Mucosa of rectum (tissue), 2 donors: Measurements from ENCODE around the gene MCRIP1.

Source experiments
- H3K27ac ChIP-seq, 2 donors: one replicate each; pipeline ENCODE4 v1.7.0; 2013; ENCODE audit warnings: inconsistent platforms in 2 of 2, low read depth in 2 of 2, low read length in 2 of 2
- H3K27me3 ChIP-seq, 2 donors: one replicate each; pipeline ENCODE4 v1.7.0; 2013; ENCODE audit warnings: low read length in 2 of 2; ENCODE audit not compliant: control insufficient read depth in 2 of 2, insufficient read depth in 2 of 2
- H3K36me3 ChIP-seq, 2 donors: one replicate each; pipeline ENCODE4 v1.7.0; 2013; ENCODE audit warnings: low read length in 2 of 2; ENCODE audit not compliant: control insufficient read depth in 2 of 2, insufficient read depth in 2 of 2
- H3K4me1 ChIP-seq, 2 donors: one replicate each; pipeline ENCODE4 v1.7.0; 2013; ENCODE audit warnings: low read length in 2 of 2, mild to moderate bottlenecking in 1 of 2; ENCODE audit not compliant: control insufficient read depth in 2 of 2, insufficient read depth in 2 of 2
- H3K4me3 ChIP-seq, 2 donors: one replicate each; pipeline ENCODE4 v1.7.0; 2013; ENCODE audit warnings: low read length in 2 of 2
- H3K9ac ChIP-seq, 2 donors: one replicate each; pipeline ENCODE4 v1.7.0; 2013; ENCODE audit warnings: low read length in 2 of 2, low read depth in 1 of 2, mild to moderate bottlenecking in 1 of 2
- H3K9me3 ChIP-seq, 2 donors: one replicate each; pipeline ENCODE4 v1.7.0; 2013; ENCODE audit warnings: low read length in 2 of 2; ENCODE audit not compliant: control insufficient read depth in 2 of 2
- donor health status: healthy.
- donor health status: Normal muscosa, but diverticular disease.

MCRIP1 gene

GRCh38 chr17:81868674-81869220 lies 35.7 kb upstream of the MCRIP1 start:
- Histone ChIP-seq H3K27ac (peak overlapping the region; percentile 96 to 98), H3K4me3 (no peak overlapping the region), H3K36me3 (peaks cover 10 to 12% of the 10 kb centered on the region in 2 donors), H3K27me3 (no peaks in the 10 kb centered on the region), H3K9me3 (no peaks in the 10 kb centered on the region), H3K9ac (peak overlapping the region in 1 of 2 donors; percentile 86), H3K4me1 (peaks cover 63 to 65% of the 10 kb centered on the region in 2 donors)

- H3K4me1 ChIP-seq = peaks cover 68 to 69% of the 10 kb centered on the region in 2 donors
- peak overlapping the region in 1 of 2 donors; percentile 70 for H3K9ac ChIP-seq
- no peaks in the 10 kb centered on the region for H3K27me3 ChIP-seq
- H3K27ac ChIP-seq = peak overlapping the region; percentile 92 to 96
- peaks cover 12 to 18% of the 10 kb centered on the region in 2 donors for H3K36me3 ChIP-seq
- no peaks in the 10 kb centered on the region for H3K9me3 ChIP-seq
- peak overlapping the region in 1 of 2 donors; percentile 17 for H3K4me3 ChIP-seq
Measured at GRCh38 chr17:81867991-81868673, 35.0 kb upstream of the MCRIP1 start.

GRCh38 chr17:81867170-81867990 lies 34.3 kb upstream of the MCRIP1 start:
- Histone ChIP-seq H3K36me3 (peaks cover 14 to 18% of the 10 kb centered on the region in 2 donors), H3K27me3 (no peaks in the 10 kb centered on the region), H3K27ac (peak overlapping the region; percentile 92 to 96), H3K4me1 (peaks cover 72 to 73% of the 10 kb centered on the region in 2 donors), H3K9ac (peak overlapping the region; percentile 47 to 70), H3K9me3 (no peaks in the 10 kb centered on the region), H3K4me3 (peak overlapping the region in 1 of 2 donors; percentile 17)

- peak overlapping the region; percentile 92 to 96 for H3K27ac ChIP-seq
- H3K4me1 ChIP-seq = peaks cover 72 to 74% of the 10 kb centered on the region in 2 donors
- H3K4me3 ChIP-seq = peak overlapping the region in 1 of 2 donors; percentile 15
- H3K36me3 ChIP-seq = peaks cover 14 to 18% of the 10 kb centered on the region in 2 donors
- peak overlapping the region; percentile 70 to 74 for H3K9ac ChIP-seq
- no peaks in the 10 kb centered on the region for H3K9me3 ChIP-seq
- H3K27me3 ChIP-seq = no peaks in the 10 kb centered on the region
Measured at GRCh38 chr17:81866440-81867169, 33.5 kb upstream of the MCRIP1 start.

- H3K36me3 ChIP-seq = peaks cover 14 to 18% of the 10 kb centered on the region in 2 donors
- H3K27me3 ChIP-seq = no peaks in the 10 kb centered on the region
- no peaks in the 10 kb centered on the region for H3K9me3 ChIP-seq
- peak overlapping the region in 1 of 2 donors; percentile 15 for H3K4me3 ChIP-seq
- H3K27ac ChIP-seq = peak overlapping the region; percentile 92 to 96
- peaks cover 72 to 77% of the 10 kb centered on the region in 2 donors for H3K4me1 ChIP-seq
- H3K9ac ChIP-seq = peak overlapping the region; percentile 68 to 74
Measured at GRCh38 chr17:81865733-81866439, 32.8 kb upstream of the MCRIP1 start.

- peaks cover 70 to 77% of the 10 kb centered on the region in 2 donors for H3K4me1 ChIP-seq
- H3K9me3 ChIP-seq = no peaks in the 10 kb centered on the region
- H3K36me3 ChIP-seq = peaks cover 14 to 18% of the 10 kb centered on the region in 2 donors
- H3K27ac ChIP-seq = peak overlapping the region; percentile 92 to 96
- H3K27me3 ChIP-seq = no peaks in the 10 kb centered on the region
- H3K4me3 ChIP-seq = peak overlapping the region in 1 of 2 donors; percentile 14
- H3K9ac ChIP-seq = peak overlapping the region; percentile 54 to 74
Measured at GRCh38 chr17:81865358-81865732, 32.3 kb upstream of the MCRIP1 start.

GRCh38 chr17:81863833-81864768 lies 31.0 kb upstream of the MCRIP1 start:
- H3K27ac ChIP-seq = peak overlapping the region in 1 of 2 donors; percentile 96
- peak overlapping the region in 1 of 2 donors; percentile 23 for H3K9ac ChIP-seq
- peaks cover 65 to 72% of the 10 kb centered on the region in 2 donors for H3K4me1 ChIP-seq

GRCh38 chr17:81863123-81863675 lies 30.1 kb upstream of the MCRIP1 start:
- Histone ChIP-seq H3K4me3 (no peak overlapping the region), H3K4me1 (peaks cover 66 to 72% of the 10 kb centered on the region in 2 donors), H3K27ac (no peak overlapping the region), H3K9me3 (no peaks in the 10 kb centered on the region), H3K36me3 (peaks cover 16% of the 10 kb centered on the region in 2 donors), H3K9ac (no peak overlapping the region), H3K27me3 (no peaks in the 10 kb centered on the region)

More at GRCh38 chr17:81863833-81864768, 31.0 kb upstream of the MCRIP1 start:
- Histone ChIP-seq H3K4me3 (no peak overlapping the region), H3K36me3 (peaks cover 12 to 17% of the 10 kb centered on the region in 2 donors), H3K9me3 (no peaks in the 10 kb centered on the region), H3K27me3 (no peaks in the 10 kb centered on the region)
